Vagina (tissue), 2 donors: Measurements from ENCODE around the gene IGDCC3.

Experiments used
- CTCF ChIP-seq, 3 experiments: fragments of 450-650 bp in 2 of 3; fragments of 200-600 bp in 1 of 3; sonication (generic) in 1 of 3; IDR thresholded peaks; one replicate each; pipeline ENCODE4 v1.5.1; 2017 to 2019; ENCODE audit warnings: antibody characterized with exemption in 3 of 3, mild to moderate bottlenecking in 2 of 3, moderate library complexity in 2 of 3
- POLR2A ChIP-seq, 2 donors: fragments of 450-650 bp; IDR thresholded peaks; one replicate each; pipeline ENCODE4 v1.6.1; 2017; ENCODE audit warnings: antibody characterized with exemption in 2 of 2, mild to moderate bottlenecking in 2 of 2, moderate library complexity in 2 of 2
- POLR2AphosphoS5 ChIP-seq, 2 donors: sonication (generic); formaldehyde crosslinking; IDR thresholded peaks; one replicate each; pipeline ENCODE4 v1.9.0; 2017; ENCODE audit warnings: antibody characterized with exemption in 2 of 2, mild to moderate bottlenecking in 2 of 2, low read depth in 1 of 2; ENCODE audit not compliant: insufficient read depth in 1 of 2

GRCh38 chr15:65393557-65393956, 15.8 kb upstream of the IGDCC3 start:
- TF ChIP-seq CTCF (IDR thresholded peaks at IDR 0.05) (no peak), POLR2A (IDR thresholded peaks at IDR 0.05) (no peak), POLR2AphosphoS5 (IDR thresholded peaks at IDR 0.05; ENCODE audit: insufficient read depth in 1 of 2, low read depth in 1 of 2) (no peak)
